C4-2B (cell line): ENCODE measurements around the gene NGFR.
A peak's percentile ranks its signal among the peaks of the same experiment; 100 is the strongest.

Experiments used
- H3K27ac ChIP-seq: fragments of 450-650 bp; 2 replicates; pipeline ENCODE4 v1.5.1; 2017
- ZFX ChIP-seq: fragments of 450-650 bp; IDR thresholded peaks from 2 replicates; pipeline ENCODE4 v1.6.1; 2017
- TF ChIP-seq, protein P1 (sequence below): fragments of 450-650 bp; conservative IDR thresholded peaks from 2 replicates; pipeline ENCODE4 v1.5.1; 2017; ENCODE audit warnings: mild to moderate bottlenecking

NGFR gene

DNA sequence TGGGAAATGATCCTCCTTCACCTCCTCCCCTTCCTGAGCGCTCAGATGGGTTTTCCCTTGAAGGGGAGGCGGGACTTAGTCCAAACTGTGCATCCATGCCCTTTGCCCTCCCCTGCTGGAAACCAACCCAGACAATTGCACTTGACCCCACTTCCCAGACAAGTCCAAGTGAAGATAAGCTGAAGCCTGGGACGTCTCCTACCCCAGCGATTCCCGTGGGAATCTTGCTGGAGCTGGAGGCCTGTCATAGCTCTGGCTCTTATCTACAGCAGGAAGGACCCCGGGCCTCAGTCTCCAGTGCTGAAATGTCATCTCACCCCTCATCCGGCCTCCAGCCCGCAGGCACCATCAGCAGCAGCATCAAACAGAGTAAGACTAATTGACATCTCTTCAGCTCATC, 6.5 kb upstream of the NGFR start:
- no peak for TF ChIP-seq ZFX
- TF ChIP-seq, protein P1, sequence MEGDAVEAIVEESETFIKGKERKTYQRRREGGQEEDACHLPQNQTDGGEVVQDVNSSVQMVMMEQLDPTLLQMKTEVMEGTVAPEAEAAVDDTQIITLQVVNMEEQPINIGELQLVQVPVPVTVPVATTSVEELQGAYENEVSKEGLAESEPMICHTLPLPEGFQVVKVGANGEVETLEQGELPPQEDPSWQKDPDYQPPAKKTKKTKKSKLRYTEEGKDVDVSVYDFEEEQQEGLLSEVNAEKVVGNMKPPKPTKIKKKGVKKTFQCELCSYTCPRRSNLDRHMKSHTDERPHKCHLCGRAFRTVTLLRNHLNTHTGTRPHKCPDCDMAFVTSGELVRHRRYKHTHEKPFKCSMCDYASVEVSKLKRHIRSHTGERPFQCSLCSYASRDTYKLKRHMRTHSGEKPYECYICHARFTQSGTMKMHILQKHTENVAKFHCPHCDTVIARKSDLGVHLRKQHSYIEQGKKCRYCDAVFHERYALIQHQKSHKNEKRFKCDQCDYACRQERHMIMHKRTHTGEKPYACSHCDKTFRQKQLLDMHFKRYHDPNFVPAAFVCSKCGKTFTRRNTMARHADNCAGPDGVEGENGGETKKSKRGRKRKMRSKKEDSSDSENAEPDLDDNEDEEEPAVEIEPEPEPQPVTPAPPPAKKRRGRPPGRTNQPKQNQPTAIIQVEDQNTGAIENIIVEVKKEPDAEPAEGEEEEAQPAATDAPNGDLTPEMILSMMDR: no peak
- no peak overlapping the region for H3K27ac ChIP-seq

DNA sequence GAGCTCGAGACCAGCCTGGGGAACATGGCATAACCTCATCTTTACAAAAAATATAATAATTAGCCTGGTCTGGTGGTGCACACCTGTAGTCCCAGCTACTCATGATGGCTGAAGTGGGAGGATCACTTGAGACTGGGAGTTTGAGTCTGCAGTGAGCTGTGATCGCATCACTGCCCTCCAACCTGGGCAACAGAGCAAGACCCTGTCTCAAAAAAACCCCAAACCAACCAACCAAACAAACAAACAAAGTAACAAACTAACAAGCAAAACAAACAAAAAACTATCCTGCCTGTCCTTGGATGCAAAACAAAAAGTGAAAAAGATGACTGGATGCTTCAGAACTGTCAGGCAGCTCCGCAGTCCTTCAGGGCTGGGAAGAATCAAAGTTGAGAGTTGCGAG, 5.7 kb upstream of the NGFR start:
- H3K27ac ChIP-seq: no peak overlapping the region
- TF ChIP-seq, protein P1: no peak
- TF ChIP-seq ZFX: no peak

DNA sequence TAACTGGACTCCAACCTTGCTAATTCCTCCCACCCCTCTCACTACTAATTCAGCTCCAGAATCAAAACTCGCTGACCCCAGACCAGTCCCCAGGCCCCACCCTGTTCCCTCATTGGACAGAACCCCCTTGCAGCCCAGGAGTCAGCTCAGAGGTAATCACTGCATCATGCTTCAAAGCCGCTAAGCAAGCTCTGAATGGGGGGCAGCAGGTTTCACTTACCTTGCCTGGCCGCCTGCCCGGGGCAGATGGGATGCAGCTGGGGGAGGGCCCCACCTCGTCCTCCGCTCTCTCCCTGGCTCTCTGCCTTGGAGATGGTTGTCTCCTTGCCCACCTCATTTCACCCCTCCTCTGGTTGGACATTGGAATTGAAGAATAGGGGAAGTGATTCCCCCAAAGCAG, 4.8 kb upstream of the NGFR start:
- TF ChIP-seq ZFX: no peak
- TF ChIP-seq, protein P1: no peak
- H3K27ac ChIP-seq: no peak overlapping the region

DNA sequence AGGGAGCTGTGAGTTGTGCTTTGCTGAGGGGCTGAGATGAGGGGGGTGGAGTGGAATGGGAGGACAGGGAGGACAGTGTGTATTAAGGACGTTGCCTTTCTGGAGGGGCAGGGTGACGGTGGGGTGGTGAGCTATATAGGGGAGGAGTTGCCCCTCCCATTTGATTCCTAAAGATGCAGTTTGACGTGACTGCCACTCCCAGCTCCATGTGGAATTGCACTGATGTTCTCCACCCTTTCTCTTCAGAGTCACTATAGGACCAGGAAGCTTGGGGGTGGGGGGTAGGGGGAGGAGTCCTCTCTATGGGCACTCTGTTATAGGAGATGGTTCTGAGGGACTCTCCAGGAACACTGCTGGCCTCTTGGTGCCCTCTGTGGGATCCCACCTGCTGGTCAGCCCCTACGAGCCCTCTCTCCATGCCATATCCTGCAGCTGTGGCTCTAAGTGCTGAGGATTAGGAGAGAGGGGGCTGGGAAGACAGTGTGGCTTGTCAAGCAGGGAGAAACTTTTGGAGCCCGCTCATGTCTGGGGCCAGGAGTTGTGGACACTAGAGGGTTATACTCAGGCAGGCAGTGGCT, 3.8 kb upstream of the NGFR start:
- no peak overlapping the region for H3K27ac ChIP-seq
- TF ChIP-seq ZFX: no peak
- TF ChIP-seq, protein P1: no peak

DNA sequence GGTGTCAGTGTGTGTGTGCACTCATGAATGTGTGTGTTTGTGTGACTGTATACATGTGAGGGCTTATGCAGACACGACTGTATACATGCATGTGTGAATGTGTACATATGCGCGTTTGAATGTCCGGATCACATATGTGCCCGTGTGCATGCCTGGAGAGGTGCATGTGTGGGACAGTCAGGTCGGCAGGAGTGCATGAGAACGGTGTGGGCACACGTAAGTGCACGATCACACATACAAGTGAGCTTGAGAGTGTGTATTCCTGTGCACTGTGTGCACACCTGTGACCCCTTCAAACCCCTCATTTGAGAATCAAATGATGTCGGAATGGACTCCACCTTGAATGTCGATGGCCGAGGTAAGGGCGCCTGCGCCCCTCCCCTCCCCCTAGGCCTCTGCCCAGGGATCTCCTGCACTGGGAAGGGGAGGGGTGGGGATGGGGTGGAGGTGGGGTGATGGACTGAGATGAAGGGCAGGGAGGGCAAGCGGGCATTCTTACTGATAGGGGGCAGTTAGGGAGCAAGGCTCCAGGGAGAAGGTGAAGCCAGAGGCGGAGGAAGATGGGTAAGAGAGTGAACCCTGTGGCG, 601 bp upstream of the NGFR start:
- TF ChIP-seq, protein P1: no peak
- no peak for TF ChIP-seq ZFX
- H3K27ac ChIP-seq: no peak overlapping the region

DNA sequence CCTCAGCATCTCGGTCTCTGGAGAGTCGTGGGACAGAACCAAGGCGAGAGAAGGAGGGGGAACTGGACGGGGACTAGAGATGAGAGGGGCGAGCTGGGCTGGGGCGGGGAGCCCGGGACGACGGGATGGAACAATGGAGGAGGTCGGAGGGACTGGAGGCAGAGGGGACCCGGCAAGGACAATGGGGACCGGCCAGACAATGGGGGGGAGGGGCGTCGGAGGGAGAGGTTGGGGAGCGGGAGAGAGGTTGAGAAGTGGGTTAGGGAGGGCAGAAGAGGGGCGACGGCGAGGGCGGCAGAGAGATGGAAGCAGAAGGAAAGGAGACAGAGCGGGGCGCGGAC, 719 bp downstream of the NGFR start:
- H3K27ac ChIP-seq: no peak overlapping the region
- no peak for TF ChIP-seq ZFX
- TF ChIP-seq, protein P1: no peak

DNA sequence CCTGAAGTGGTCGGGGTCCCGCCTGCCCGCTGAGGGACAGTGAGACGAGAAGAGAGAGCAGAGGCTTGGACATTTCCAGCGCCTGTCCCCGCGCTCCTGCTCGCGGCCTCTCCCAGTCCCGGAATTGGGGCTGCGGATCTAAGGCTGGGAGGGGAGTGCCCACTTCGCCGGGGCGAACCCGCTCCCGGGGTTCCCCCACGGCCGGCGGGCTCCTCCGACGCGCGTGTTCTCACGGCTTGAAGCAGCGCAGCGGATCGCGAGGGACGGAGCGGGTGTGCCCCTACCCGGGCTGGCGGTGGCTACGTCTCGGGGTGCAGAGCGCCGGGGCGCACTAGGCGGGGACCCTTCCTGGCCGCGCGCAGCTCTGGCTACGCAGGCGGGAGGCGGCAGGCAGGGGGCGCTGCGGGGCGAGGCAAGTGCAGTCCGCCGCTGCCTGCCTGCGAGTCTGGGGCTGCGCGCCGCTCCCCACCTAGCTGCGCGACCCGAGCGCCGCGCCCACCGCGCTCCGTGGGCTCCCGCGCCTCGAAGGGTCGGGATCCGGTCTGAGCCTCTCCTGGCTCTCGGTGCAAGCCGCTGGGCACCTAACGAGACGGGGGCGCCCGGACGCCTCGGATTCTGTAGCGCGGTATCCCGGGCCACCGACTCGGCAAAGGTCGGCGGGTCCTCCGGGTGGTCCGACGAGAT, 1.2 kb downstream of the NGFR start:
- TF ChIP-seq, protein P1: peak; percentile 96
- no peak for TF ChIP-seq ZFX

More for the DNA sequence above, 1.2 kb downstream of the NGFR start:
- no peak overlapping the region for H3K27ac ChIP-seq
